Activated CD4-positive, alpha-beta memory T cell treated with anti-CD3 and anti-CD28 coated beads for 36 hours (primary cell): Measurements from ENCODE around the gene DRAXIN. TPM values are rescaled to one million over a fixed set of nuclear protein-coding genes. Genes with fewer than 3 reads are reported as not detected.

Experiments
- CTCF ChIA-PET: fragments of 350-600 bp; sonication (Branson Sonifier 250); formaldehyde crosslinking; loops from one replicate; lab custom pipeline; 2021; ENCODE audit warnings: antibody characterized with exemption, inconsistent platforms; lab: Charles Lee
- POLR2A ChIA-PET: fragments of 350-600 bp; sonication (Branson Sonifier 250); formaldehyde crosslinking; loops from one replicate; lab custom pipeline; 2021; ENCODE audit warnings: antibody characterized with exemption; lab: Charles Lee
- DNase-seq: peaks from one replicate; pipeline ENCODE4 v3.0.0-alpha.2; 2020
- H3K27ac Mint-ChIP-seq: one replicate; pipeline ENCODE4 v1.8.0; 2021; ENCODE audit warnings: mixed read lengths
- H3K27me3 Mint-ChIP-seq: one replicate; pipeline ENCODE4 v1.8.0; 2021; ENCODE audit warnings: mixed read lengths
- H3K36me3 Mint-ChIP-seq: one replicate; pipeline ENCODE4 v1.8.0; 2021; ENCODE audit warnings: mixed read lengths
- H3K4me1 Mint-ChIP-seq: one replicate; pipeline ENCODE4 v1.8.0; 2021; ENCODE audit warnings: low read depth, mixed read lengths
- H3K4me3 Mint-ChIP-seq: one replicate; pipeline ENCODE4 v1.8.0; 2021; ENCODE audit warnings: mild to moderate bottlenecking, mixed read lengths
- H3K9me3 Mint-ChIP-seq: one replicate; pipeline ENCODE4 v1.8.0; 2021; ENCODE audit warnings: mixed read lengths
- intact Hi-C: fragments of 100-400 bp; cut with micrococcal nuclease; formaldehyde crosslinking; loops from one replicate; pipeline ENCODE4 v1.15.1; 2023
- total RNA-seq, 2 experiments: library from RNA; stranded (reverse); gene quantifications; one replicate each; pipeline ENCODE4 v1.2.3, GENCODE V29; 2021

Gene DRAXIN
- total RNA-seq, 2 experiments from 2014 or later, result 0.05 to 0.07 TPM

- ChIA-PET CTCF (interaction anchor here (1.5 kb wide), 1 partner anchor 28 kb away, joined by 5 read pairs; the partner anchor contains the start of gene FBXO6), POLR2A (interaction anchor here (1.6 kb wide), 1 partner anchor 10 kb away, joined by 3 read pairs; no protein-coding TSS in a partner anchor)
- Mint-ChIP-seq H3K36me3 (no peaks in the 10 kb centered on the region), H3K4me1 (peaks cover 20% of the 10 kb centered on the region), H3K4me3 (peak overlapping the region; percentile 37), H3K27ac (no peak overlapping the region), H3K27me3 (peaks cover 37% of the 10 kb centered on the region), H3K9me3 (no peaks in the 10 kb centered on the region)
- intact Hi-C loops, result no loop called here
- DNase-seq, result no peak
Observed at GRCh38 chr1:11691928-11692711, 610 bp downstream of the DRAXIN start.

- intact Hi-C loops, result loop anchor here (1.0 kb wide), 1 partner anchor 12 kb away; the partner anchor contains the start of gene MAD2L2
- DNase-seq, result peak; percentile 70
- Mint-ChIP-seq H3K9me3 (no peaks in the 10 kb centered on the region), H3K4me1 (peaks cover 20% of the 10 kb centered on the region), H3K27me3 (peaks cover 34% of the 10 kb centered on the region), H3K36me3 (no peaks in the 10 kb centered on the region), H3K27ac (no peak overlapping the region), H3K4me3 (no peak overlapping the region)
- CTCF ChIA-PET, result interaction anchor here (1.0 to 2.2 kb wide), 4 partner anchors 11 to 47 kb away, joined by 3 to 8 read pairs (median 5); partner anchors contain the start of gene FBXO6
- POLR2A ChIA-PET, result interaction anchor here (0.6 to 1.6 kb wide), 2 partner anchors 11 to 217 kb away, joined by 3 read pairs; no protein-coding TSS in a partner anchor
Observed at GRCh38 chr1:11693024-11693590, 1.6 kb downstream of the DRAXIN start.

- intact Hi-C loops, result loop anchor here (1.0 kb wide), 1 partner anchor 13 kb away; the partner anchor contains the start of gene MAD2L2
- Mint-ChIP-seq H3K27ac (no peak overlapping the region), H3K9me3 (no peaks in the 10 kb centered on the region), H3K36me3 (no peaks in the 10 kb centered on the region), H3K4me3 (no peak overlapping the region), H3K4me1 (peaks cover 20% of the 10 kb centered on the region), H3K27me3 (peaks cover 34% of the 10 kb centered on the region)
- DNase-seq, result no peak
- CTCF ChIA-PET, result interaction anchor here (1.5 to 2.2 kb wide), 2 partner anchors 12 to 30 kb away, joined by 5 to 8 read pairs; partner anchors contain the start of gene FBXO6
- POLR2A ChIA-PET, result interaction anchor here (1.6 kb wide), 1 partner anchor 12 kb away, joined by 3 read pairs; no protein-coding TSS in a partner anchor
Observed at GRCh38 chr1:11693917-11694316, 2.4 kb downstream of the DRAXIN start.

- Mint-ChIP-seq H3K36me3 (no peaks in the 10 kb centered on the region), H3K27ac (no peak overlapping the region), H3K27me3 (peaks cover 23% of the 10 kb centered on the region), H3K4me3 (no peak overlapping the region), H3K4me1 (peaks cover 13% of the 10 kb centered on the region), H3K9me3 (no peaks in the 10 kb centered on the region)
- ChIA-PET POLR2A (no interaction called here), CTCF (no interaction called here)
- DNase-seq, result no peak
- intact Hi-C loops, result no loop called here
Observed at GRCh38 chr1:11695861-11696260, 4.4 kb downstream of the DRAXIN start.

GRCh38 chr1:11697188-11697892 is 5.8 kb downstream of the DRAXIN start:
- Mint-ChIP-seq H3K4me1 (peaks cover 10% of the 10 kb centered on the region), H3K4me3 (no peak overlapping the region), H3K36me3 (no peaks in the 10 kb centered on the region), H3K9me3 (no peaks in the 10 kb centered on the region), H3K27me3 (peaks cover 21% of the 10 kb centered on the region), H3K27ac (no peak overlapping the region)
- ChIA-PET CTCF (interaction anchor here (1.3 to 2.4 kb wide), 2 partner anchors 22 to 33 kb away, joined by 3 to 9 read pairs; no protein-coding TSS in a partner anchor), POLR2A (no interaction called here)
- intact Hi-C loops, result no loop called here
- no peak for DNase-seq

- ChIA-PET POLR2A (no interaction called here), CTCF (interaction anchor here (2.4 kb wide), 1 partner anchor 21 kb away, joined by 9 read pairs; no protein-coding TSS in a partner anchor)
- H3K9me3 Mint-ChIP-seq, result no peaks in the 10 kb centered on the region
- peaks cover 4% of the 10 kb centered on the region for H3K4me1 Mint-ChIP-seq
- peaks cover 16% of the 10 kb centered on the region for H3K27me3 Mint-ChIP-seq
- no peak overlapping the region for H3K27ac Mint-ChIP-seq
- no peak for DNase-seq
- no peak overlapping the region for H3K4me3 Mint-ChIP-seq
- no peaks in the 10 kb centered on the region for H3K36me3 Mint-ChIP-seq
- intact Hi-C loops, result no loop called here
Observed at GRCh38 chr1:11697893-11698210, 6.3 kb downstream of the DRAXIN start.

- H3K4me1 Mint-ChIP-seq, result no peaks in the 10 kb centered on the region
- H3K27me3 Mint-ChIP-seq, result peaks cover 4% of the 10 kb centered on the region
- DNase-seq, result no peak
- no peak overlapping the region for H3K4me3 Mint-ChIP-seq
- H3K9me3 Mint-ChIP-seq, result no peaks in the 10 kb centered on the region
- CTCF ChIA-PET, result interaction anchor here (0.9 to 1.0 kb wide), 2 partner anchors 36 to 51 kb away, joined by 3 read pairs; no protein-coding TSS in a partner anchor
- H3K27ac Mint-ChIP-seq, result no peak overlapping the region
- intact Hi-C loops, result no loop called here
- POLR2A ChIA-PET, result no interaction called here
- no peaks in the 10 kb centered on the region for H3K36me3 Mint-ChIP-seq
Observed at GRCh38 chr1:11700601-11701467, 9.3 kb downstream of the DRAXIN start.

GRCh38 chr1:11701551-11701961 is 10.0 kb downstream of the DRAXIN start:
- H3K9me3 Mint-ChIP-seq, result no peaks in the 10 kb centered on the region
- H3K27me3 Mint-ChIP-seq, result peaks cover 4% of the 10 kb centered on the region
- H3K4me3 Mint-ChIP-seq, result no peak overlapping the region
- no peak for DNase-seq
- ChIA-PET CTCF (no interaction called here), POLR2A (no interaction called here)
- H3K27ac Mint-ChIP-seq, result no peak overlapping the region
- intact Hi-C loops, result no loop called here
- H3K4me1 Mint-ChIP-seq, result no peaks in the 10 kb centered on the region
- H3K36me3 Mint-ChIP-seq, result no peaks in the 10 kb centered on the region

GRCh38 chr1:11701981-11702803 is 10.7 kb downstream of the DRAXIN start:
- no peak for DNase-seq
- Mint-ChIP-seq H3K27me3 (peaks cover 4% of the 10 kb centered on the region), H3K9me3 (no peaks in the 10 kb centered on the region), H3K36me3 (no peaks in the 10 kb centered on the region), H3K27ac (no peak overlapping the region), H3K4me3 (no peak overlapping the region), H3K4me1 (no peaks in the 10 kb centered on the region)
- CTCF ChIA-PET, result no interaction called here
- intact Hi-C loops, result no loop called here
- POLR2A ChIA-PET, result no interaction called here

- H3K36me3 Mint-ChIP-seq, result no peaks in the 10 kb centered on the region
- DNase-seq, result no peak
- H3K4me1 Mint-ChIP-seq, result no peaks in the 10 kb centered on the region
- H3K4me3 Mint-ChIP-seq, result no peak overlapping the region
- H3K27ac Mint-ChIP-seq, result no peak overlapping the region
- intact Hi-C loops, result no loop called here
- ChIA-PET POLR2A (no interaction called here), CTCF (interaction anchor here (1.8 kb wide), 1 partner anchor 16 kb away, joined by 7 read pairs; no protein-coding TSS in a partner anchor)
- H3K27me3 Mint-ChIP-seq, result peaks cover 4% of the 10 kb centered on the region
- no peaks in the 10 kb centered on the region for H3K9me3 Mint-ChIP-seq
Observed at GRCh38 chr1:11703357-11704193, 12.1 kb downstream of the DRAXIN start.
